AG09309 (cell line): ENCODE data around the gene OLIG2.

ENCODE experiments used
- DNase-seq: peaks from one replicate; pipeline ENCODE4 v3.0.0-alpha.2; 2010; ENCODE audit warnings: low read depth
- H3K4me3 ChIP-seq: 2 replicates; pipeline ENCODE4 v1.5.1; 2011; ENCODE audit warnings: mild to moderate bottlenecking, low read depth, low read length, moderate library complexity; ENCODE audit not compliant: control insufficient read depth
- CTCF ChIP-seq: IDR thresholded peaks from 2 replicates; pipeline ENCODE4 v1.5.1; 2011; ENCODE audit warnings: mild to moderate bottlenecking, low read depth, low read length, inconsistent platforms; ENCODE audit not compliant: insufficient read depth, control insufficient read depth; ENCODE audit errors: missing control alignments

Gene OLIG2

DNA sequence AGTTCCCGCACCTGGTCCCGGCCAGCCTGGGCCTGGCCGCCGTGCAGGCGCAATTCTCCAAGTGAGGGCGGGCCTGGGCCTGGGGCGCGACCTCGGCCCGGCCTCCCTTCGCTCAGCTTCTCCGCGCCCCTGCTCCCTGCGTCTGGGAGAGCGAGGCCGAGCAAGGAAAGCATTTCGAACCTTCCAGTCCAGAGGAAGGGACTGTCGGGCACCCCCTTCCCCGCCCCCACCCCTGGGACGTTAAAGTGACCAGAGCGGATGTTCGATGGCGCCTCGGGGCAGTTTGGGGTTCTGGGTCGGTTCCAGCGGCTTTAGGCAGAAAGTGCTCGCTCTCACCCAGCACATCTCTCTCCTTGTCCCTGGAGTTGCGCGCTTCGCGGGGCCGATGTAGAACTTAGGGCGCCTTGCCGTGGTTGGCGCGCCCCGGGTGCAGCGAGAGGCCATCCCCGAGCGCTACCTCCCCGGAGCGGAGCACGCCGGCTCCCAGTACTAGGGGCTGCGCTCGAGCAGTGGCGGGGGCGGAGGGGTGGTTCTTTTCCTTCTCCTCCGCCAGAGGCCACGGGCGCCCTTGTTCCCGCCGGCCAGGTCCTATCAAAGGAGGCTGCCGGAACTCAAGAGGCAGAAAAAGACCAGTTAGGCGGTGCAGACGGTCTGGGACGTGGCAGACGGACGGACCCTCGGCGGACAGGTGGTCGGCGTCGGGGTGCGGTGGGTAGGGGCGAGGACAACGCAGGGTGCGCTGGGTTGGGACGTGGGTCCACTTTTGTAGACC is 45.4 kb downstream of the OLIG2 start:
- H3K4me3 ChIP-seq = no peak overlapping the region
- no peak for DNase-seq
- TF ChIP-seq CTCF = no peak

GRCh38 chr21:33071770-33072306 is 46.1 kb downstream of the OLIG2 start:
- DNase-seq = no peak
- no peak for TF ChIP-seq CTCF
- H3K4me3 ChIP-seq = no peak overlapping the region

DNA sequence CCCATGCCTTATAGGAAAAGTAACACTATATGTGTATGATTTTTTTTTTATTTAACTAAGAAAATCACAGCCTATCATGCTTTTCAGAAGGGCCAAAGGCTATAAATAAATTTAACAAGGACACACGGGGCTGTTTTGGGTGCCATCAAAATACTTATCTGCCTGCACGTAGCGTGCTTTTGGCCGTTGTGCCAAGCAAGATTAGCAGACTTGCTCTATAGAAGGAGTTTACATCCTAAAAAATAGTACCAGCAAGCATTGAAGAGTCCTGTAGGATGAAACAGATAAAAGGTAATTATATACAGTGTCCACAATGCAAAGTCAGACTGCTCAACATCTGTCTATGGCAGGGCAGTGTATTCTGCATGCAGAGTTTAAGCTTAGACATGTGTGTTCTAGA is 47.9 kb downstream of the OLIG2 start:
- no peak for TF ChIP-seq CTCF
- H3K4me3 ChIP-seq = no peak overlapping the region
- no peak for DNase-seq

DNA sequence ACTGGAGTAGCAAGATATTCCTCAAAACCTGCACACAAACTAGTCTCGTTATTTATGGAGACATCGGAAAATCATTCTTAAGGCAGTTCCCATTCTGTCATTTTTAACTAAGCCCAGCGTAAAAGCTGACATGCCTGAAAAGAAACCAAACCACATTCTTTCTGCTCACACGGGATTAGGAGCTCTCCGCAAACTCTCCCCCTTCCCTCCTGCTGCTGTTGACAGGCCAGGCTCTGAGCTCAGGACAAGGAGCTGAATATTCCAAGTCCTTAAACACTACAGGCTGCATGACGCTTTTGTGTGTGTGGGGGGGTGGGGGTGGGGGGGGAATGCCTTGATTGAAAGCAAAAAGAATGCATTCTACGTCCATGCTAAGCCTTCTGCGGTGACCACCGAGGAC is 49.4 kb downstream of the OLIG2 start:
- H3K4me3 ChIP-seq = no peak overlapping the region
- no peak for TF ChIP-seq CTCF
- no peak for DNase-seq

- H3K4me3 ChIP-seq = no peak overlapping the region
- DNase-seq = no peak
Observed at GRCh38 chr21:33075596-33076195, 50.0 kb downstream of the OLIG2 start.

DNA sequence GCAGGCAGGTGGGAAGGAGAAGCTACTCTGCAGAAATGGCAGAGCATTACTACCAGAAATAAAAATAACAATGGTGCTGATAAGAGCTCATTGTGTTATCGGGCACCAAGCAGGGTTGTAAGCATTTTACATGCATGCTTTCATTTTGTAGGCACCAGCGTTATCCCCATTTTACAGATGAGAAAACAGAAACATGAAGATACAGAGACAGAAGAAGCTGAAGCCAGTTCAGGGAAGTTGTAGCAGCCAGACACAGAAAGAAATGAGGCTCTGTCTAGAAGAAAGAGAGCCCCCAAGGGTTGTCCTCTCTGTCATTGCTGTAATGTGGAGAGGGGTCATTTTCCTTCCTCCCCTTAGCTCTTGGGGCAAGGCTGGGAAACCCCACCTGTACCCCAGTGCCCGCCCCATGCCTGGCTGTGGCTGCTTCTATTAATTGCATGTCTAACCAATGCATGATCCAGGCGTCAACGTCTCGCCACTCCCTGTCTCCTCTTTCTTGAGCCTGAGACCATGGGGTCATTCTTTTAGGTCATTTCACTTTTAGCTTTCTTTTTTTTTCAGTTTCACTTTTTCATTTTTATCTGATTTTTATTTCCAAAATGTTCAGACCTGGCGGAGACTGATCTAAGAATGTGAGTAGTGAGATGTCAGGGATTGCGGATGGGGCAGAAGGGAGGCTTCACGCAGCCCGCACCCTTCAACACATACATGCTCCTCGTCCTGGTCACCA is 51.0 kb downstream of the OLIG2 start:
- no peak overlapping the region for H3K4me3 ChIP-seq
- DNase-seq = no peak

More at GRCh38 chr21:33075596-33076195, 50.0 kb downstream of the OLIG2 start:
- no peak for TF ChIP-seq CTCF

More for the DNA sequence above, 51.0 kb downstream of the OLIG2 start:
- TF ChIP-seq CTCF = no peak
